Stimulated activated CD8-positive, alpha-beta memory T cell treated with anti-CD3 and anti-CD28 coated beads, Interleukin-4, amount 100 ng/mL, for 24 hours (primary cell): ENCODE results near the gene NEK5.
"Not testable (repeated sequence)": the region's sequence is repeated elsewhere in the genome, so short reads cannot be mapped to it uniquely, and the experiment has no call there.

Experiments
- DNase-seq: peaks from one replicate; pipeline ENCODE4 v3.0.0-alpha.2; 2020; ENCODE audit warnings: low read depth

The NEK5 gene

GRCh38 chr13:52070929-52071523 lies 57.8 kb downstream of the NEK5 start:
- DNase-seq = no peak

GRCh38 chr13:52067237-52067636 lies 61.6 kb downstream of the NEK5 start:
- no peak for DNase-seq

- no peak for DNase-seq
Observed at GRCh38 chr13:52061587-52061986, 67.3 kb downstream of the NEK5 start.

GRCh38 chr13:52061064-52061463 lies 67.8 kb downstream of the NEK5 start:
- DNase-seq = not testable (repeated sequence)

GRCh38 chr13:52053460-52053859 lies 75.4 kb downstream of the NEK5 start:
- DNase-seq = no peak

- DNase-seq = no peak
Observed at GRCh38 chr13:52051400-52051799, 77.5 kb downstream of the NEK5 start.

GRCh38 chr13:52048516-52048915 lies 80.4 kb downstream of the NEK5 start:
- no peak for DNase-seq

GRCh38 chr13:52047463-52047862 lies 81.4 kb downstream of the NEK5 start:
- DNase-seq = no peak

- no peak for DNase-seq
Observed at GRCh38 chr13:52043675-52044074, 85.2 kb downstream of the NEK5 start.

GRCh38 chr13:52036037-52036436 lies 92.8 kb downstream of the NEK5 start:
- DNase-seq = no peak

GRCh38 chr13:52034616-52035226 lies 94.2 kb downstream of the NEK5 start:
- DNase-seq = no peak

- no peak for DNase-seq
Observed at GRCh38 chr13:52033039-52033438, 95.8 kb downstream of the NEK5 start.

- not testable (repeated sequence) for DNase-seq
Observed at GRCh38 chr13:52030401-52030800, 98.5 kb downstream of the NEK5 start.

GRCh38 chr13:52029569-52029968 lies 99.3 kb downstream of the NEK5 start:
- no peak for DNase-seq

- no peak for DNase-seq
Observed at GRCh38 chr13:52027832-52028231, 101.0 kb downstream of the NEK5 start.

GRCh38 chr13:52026246-52026626 lies 102.6 kb downstream of the NEK5 start:
- no peak for DNase-seq

GRCh38 chr13:52025475-52026245 lies 103.2 kb downstream of the NEK5 start:
- DNase-seq = no peak

GRCh38 chr13:52024481-52024880 lies 104.4 kb downstream of the NEK5 start, which contains the start of gene UTP14C:
Gene UTP14C (plus strand): TSS chr13:52024691. CDS start chr13:52028805, 4,114 bp downstream.
- DNase-seq = no peak

- no peak for DNase-seq
Observed at GRCh38 chr13:52022356-52022755, 106.5 kb downstream of the NEK5 start.

- no peak for DNase-seq
Observed at GRCh38 chr13:52020191-52020590, 108.7 kb downstream of the NEK5 start.

GRCh38 chr13:52016296-52016695 lies 112.6 kb downstream of the NEK5 start:
- no peak for DNase-seq

GRCh38 chr13:52012512-52012836 lies 116.4 kb downstream of the NEK5 start:
- DNase-seq = no peak
